Measurements from ENCODE around the gene SLC22A31.
"Not testable (repeated sequence)": the region's sequence is repeated elsewhere in the genome, so short reads cannot be mapped to it uniquely, and the experiment has no call there.

The SLC22A31 gene

GRCh38 chr16:89166696-89167424, 33.5 kb downstream of the SLC22A31 start:
- no peak for DNase-seq (ENCODE audit: low read depth in 2 of 2)

GRCh38 chr16:89165681-89165979, 34.7 kb downstream of the SLC22A31 start:
- DNase-seq (ENCODE audit: low read depth in 2 of 2) = not testable (repeated sequence)

GRCh38 chr16:89164847-89165680, 35.3 kb downstream of the SLC22A31 start:
- DNase-seq (ENCODE audit: low read depth in 2 of 2) = no peak

GRCh38 chr16:89164436-89164835, 35.9 kb downstream of the SLC22A31 start:
- DNase-seq (ENCODE audit: low read depth in 2 of 2) = no peak

- no peak for DNase-seq (ENCODE audit: low read depth in 2 of 2)
These were observed 37.0 kb downstream of the SLC22A31 start for GRCh38 chr16:89163297-89163696.

- no peak for DNase-seq (ENCODE audit: low read depth in 2 of 2)
These were observed 38.3 kb downstream of the SLC22A31 start for GRCh38 chr16:89161763-89162713.

GRCh38 chr16:89160977-89161701, 39.2 kb downstream of the SLC22A31 start:
- DNase-seq (ENCODE audit: low read depth in 2 of 2) = no peak

- no peak for DNase-seq (ENCODE audit: low read depth in 2 of 2)
These were observed 40.4 kb downstream of the SLC22A31 start for GRCh38 chr16:89159850-89160354.

- DNase-seq (ENCODE audit: low read depth in 2 of 2) = no peak
These were observed 41.1 kb downstream of the SLC22A31 start for GRCh38 chr16:89159066-89159849.

- DNase-seq (ENCODE audit: low read depth in 2 of 2) = no peak
These were observed 42.6 kb downstream of the SLC22A31 start for GRCh38 chr16:89157778-89158177.

- DNase-seq (ENCODE audit: low read depth in 2 of 2) = no peak
These were observed 43.3 kb downstream of the SLC22A31 start for GRCh38 chr16:89156740-89157645.

- no peak for DNase-seq (ENCODE audit: low read depth in 2 of 2)
These were observed 44.2 kb downstream of the SLC22A31 start for GRCh38 chr16:89155851-89156739.

GRCh38 chr16:89155184-89155679, 45.1 kb downstream of the SLC22A31 start:
- DNase-seq (ENCODE audit: low read depth in 2 of 2) = no peak

- DNase-seq (ENCODE audit: low read depth in 2 of 2) = no peak
These were observed 45.8 kb downstream of the SLC22A31 start for GRCh38 chr16:89154390-89155183.

GRCh38 chr16:89153848-89154271, 46.5 kb downstream of the SLC22A31 start:
- DNase-seq (ENCODE audit: low read depth in 2 of 2) = no peak

- no peak for DNase-seq (ENCODE audit: low read depth in 2 of 2)
These were observed 47.3 kb downstream of the SLC22A31 start for GRCh38 chr16:89152831-89153700.

All from stimulated activated CD8-positive, alpha-beta memory T cell treated with anti-CD3 and anti-CD28 coated beads, Interleukin-15, amount 100 ng/mL, for 4 hours (primary cell).